PC-9 (cell line): Measurements from ENCODE around the gene MAGI2. TPM values are rescaled to one million over a fixed set of nuclear protein-coding genes. Genes with fewer than 3 reads are reported as not detected.

Experiments
- BruUV-seq: library from RNA; stranded (reverse); fragments of 400-500 nt; replicated peaks from 2 replicates; lab custom pipeline; 2021; lab: Mats Ljungman, UMichigan
- CTCF ChIA-PET: fragments of 300-600 bp; sonication (Branson Sonifier 250); formaldehyde crosslinking; loops from one replicate; lab custom pipeline; 2022; ENCODE audit warnings: antibody characterized with exemption; lab: Charles Lee
- POLR2A ChIA-PET: fragments of 300-600 bp; sonication (Branson Sonifier 250); formaldehyde crosslinking; loops from one replicate; lab custom pipeline; 2022; ENCODE audit warnings: antibody characterized with exemption; ENCODE audit not compliant: unreplicated experiment; lab: Charles Lee
- DNase-seq, 2 experiments: peaks; one replicate each; pipeline versions ENCODE4 v3.0.0 to v3.0.0-alpha.2; 2015 to 2022; ENCODE audit warnings: mixed read lengths in 1 of 2
- H2AFZ ChIP-seq: fragments of 200-600 bp; sonication (generic); 2 replicates; pipeline ENCODE4 v1.8.1; 2017; ENCODE audit warnings: antibody characterized with exemption
- H3F3A ChIP-seq: fragments of 200-600 bp; sonication (generic); 2 replicates; pipeline ENCODE4 v1.8.1; 2017; ENCODE audit warnings: antibody characterized with exemption, mild to moderate bottlenecking, low read depth; ENCODE audit not compliant: insufficient read depth
- H3K27ac ChIP-seq: fragments of 200-600 bp; sonication (generic); 2 replicates; pipeline ENCODE4 v1.6.1; 2016; ENCODE audit warnings: mixed run types
- H3K27me3 ChIP-seq: fragments of 200-600 bp; sonication (generic); 2 replicates; pipeline ENCODE4 v1.6.1; 2016; ENCODE audit warnings: low read depth, mixed run types; ENCODE audit not compliant: insufficient read depth
- H3K36me3 ChIP-seq: fragments of 200-600 bp; sonication (generic); 2 replicates; pipeline ENCODE4 v1.6.1; 2016; ENCODE audit warnings: low read depth, mixed run types
- H3K4me1 ChIP-seq: fragments of 200-600 bp; sonication (generic); replicated peaks from 2 replicates; pipeline ENCODE4 v1.6.1; 2016; ENCODE audit warnings: mixed run types; ENCODE audit not compliant: insufficient read depth
- H3K4me2 ChIP-seq: fragments of 200-600 bp; sonication (generic); 2 replicates; pipeline ENCODE4 v1.6.1; 2017; ENCODE audit warnings: mixed run types
- H3K4me3 ChIP-seq: fragments of 200-600 bp; sonication (generic); 2 replicates; pipeline ENCODE4 v1.6.1; 2016; ENCODE audit warnings: mixed run types
- H3K79me2 ChIP-seq: fragments of 200-600 bp; sonication (generic); 2 replicates; pipeline ENCODE4 v1.6.1; 2017; ENCODE audit warnings: low read depth, mixed run types
- H3K9me2 ChIP-seq: fragments of 200-600 bp; sonication (generic); 2 replicates; pipeline ENCODE4 v1.8.1; 2017; ENCODE audit warnings: mild to moderate bottlenecking; ENCODE audit not compliant: insufficient read depth
- H3K9me3 ChIP-seq: fragments of 200-600 bp; sonication (generic); 2 replicates; pipeline ENCODE4 v1.8.1; 2016; ENCODE audit warnings: low read depth; ENCODE audit not compliant: insufficient read depth
- H4K20me1 ChIP-seq: fragments of 200-600 bp; sonication (generic); 2 replicates; pipeline ENCODE4 v1.8.1; 2017; ENCODE audit not compliant: insufficient read depth
- EZH2 ChIP-seq: fragments of 200-600 bp; sonication (generic); IDR thresholded peaks from 2 replicates; pipeline ENCODE4 v1.8.0; 2017; ENCODE audit warnings: antibody characterized with exemption, low read depth
- intact Hi-C: fragments of 100-400 bp; cut with micrococcal nuclease; formaldehyde crosslinking; loops from one replicate; pipeline ENCODE4 v1.10.0; 2022; ENCODE audit not compliant: unreplicated experiment
- total RNA-seq: library from RNA; stranded (reverse); gene quantifications from 2 replicates; pipeline ENCODE4 v1.2.3, GENCODE V29; 2021
- TF ChIP-seq, protein P1 (sequence below): fragments of 200-600 bp; sonication (generic); conservative IDR thresholded peaks from 2 replicates; pipeline ENCODE4 v1.6.1; 2017; ENCODE audit warnings: mixed run types, antibody characterized with exemption, mild to moderate bottlenecking, moderate library complexity

MAGI2 gene
- total RNA-seq, 1 experiment from 2014 or later = 0.92 TPM

DNA sequence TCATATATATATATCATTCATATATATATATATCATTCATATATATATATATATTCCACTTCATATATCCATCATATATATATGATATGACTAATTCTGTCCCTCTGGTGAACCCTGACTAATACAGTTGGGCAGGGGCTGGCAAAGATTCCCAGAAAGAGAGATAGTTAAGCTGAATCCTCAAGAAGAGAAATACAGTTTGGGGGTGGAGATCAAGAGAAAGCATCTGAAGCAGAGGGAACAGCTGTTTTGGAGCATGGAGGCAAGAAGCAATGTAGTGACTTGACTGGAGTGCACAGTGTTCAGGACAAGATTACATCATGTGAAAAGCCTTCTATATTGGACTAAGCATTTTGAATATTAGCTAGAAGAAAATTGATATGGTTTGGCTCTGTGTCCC, 540.7 kb downstream of the MAGI2 start:
- ChIA-PET POLR2A (no interaction called here), CTCF (no interaction called here)
- BruUV-seq = no TSS peak

DNA sequence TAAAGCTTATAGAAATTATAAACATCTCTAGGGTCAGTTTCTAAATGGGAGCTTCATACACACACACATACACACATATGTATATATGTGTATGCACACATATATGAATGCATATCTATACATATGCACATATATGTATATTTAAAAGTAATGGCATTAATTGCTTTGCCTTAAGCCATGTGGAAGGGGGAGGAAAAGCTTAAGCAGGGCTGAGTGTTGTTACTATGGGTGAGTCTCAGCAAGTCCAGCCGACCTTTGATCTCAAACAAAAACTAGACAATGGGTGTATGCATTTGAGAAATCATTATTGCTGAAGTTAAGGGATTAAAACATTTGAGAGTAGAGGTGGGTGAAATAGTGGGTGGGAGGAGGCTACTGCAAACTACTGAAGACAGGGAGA, 546.7 kb downstream of the MAGI2 start:
- H3K27me3 ChIP-seq = no peaks in the 10 kb centered on the region
- H3K9me3 ChIP-seq = no peaks in the 10 kb centered on the region
- no peaks in the 10 kb centered on the region for H3K79me2 ChIP-seq
- intact Hi-C loops = no loop called here
- ChIA-PET POLR2A (no interaction called here), CTCF (no interaction called here)
- no TSS peak for BruUV-seq
- H3K27ac ChIP-seq = no peak overlapping the region
- H3K4me1 ChIP-seq = no peaks in the 10 kb centered on the region
- H3K4me3 ChIP-seq = no peak overlapping the region
- no peak overlapping the region for H3K4me2 ChIP-seq
- no peak for DNase-seq
- TF ChIP-seq, protein P1, sequence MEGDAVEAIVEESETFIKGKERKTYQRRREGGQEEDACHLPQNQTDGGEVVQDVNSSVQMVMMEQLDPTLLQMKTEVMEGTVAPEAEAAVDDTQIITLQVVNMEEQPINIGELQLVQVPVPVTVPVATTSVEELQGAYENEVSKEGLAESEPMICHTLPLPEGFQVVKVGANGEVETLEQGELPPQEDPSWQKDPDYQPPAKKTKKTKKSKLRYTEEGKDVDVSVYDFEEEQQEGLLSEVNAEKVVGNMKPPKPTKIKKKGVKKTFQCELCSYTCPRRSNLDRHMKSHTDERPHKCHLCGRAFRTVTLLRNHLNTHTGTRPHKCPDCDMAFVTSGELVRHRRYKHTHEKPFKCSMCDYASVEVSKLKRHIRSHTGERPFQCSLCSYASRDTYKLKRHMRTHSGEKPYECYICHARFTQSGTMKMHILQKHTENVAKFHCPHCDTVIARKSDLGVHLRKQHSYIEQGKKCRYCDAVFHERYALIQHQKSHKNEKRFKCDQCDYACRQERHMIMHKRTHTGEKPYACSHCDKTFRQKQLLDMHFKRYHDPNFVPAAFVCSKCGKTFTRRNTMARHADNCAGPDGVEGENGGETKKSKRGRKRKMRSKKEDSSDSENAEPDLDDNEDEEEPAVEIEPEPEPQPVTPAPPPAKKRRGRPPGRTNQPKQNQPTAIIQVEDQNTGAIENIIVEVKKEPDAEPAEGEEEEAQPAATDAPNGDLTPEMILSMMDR = no peak
- TF ChIP-seq EZH2 = no peak
- H3K9me2 ChIP-seq = no peaks in the 10 kb centered on the region
- no peak overlapping the region for H2AFZ ChIP-seq
- no peaks in the 10 kb centered on the region for H3F3A ChIP-seq
- H4K20me1 ChIP-seq = no peaks in the 10 kb centered on the region
- no peaks in the 10 kb centered on the region for H3K36me3 ChIP-seq

More for the DNA sequence above, 540.7 kb downstream of the MAGI2 start:
- Histone ChIP-seq H3K36me3 (no peaks in the 10 kb centered on the region), H3K4me3 (no peak overlapping the region), H3K4me2 (no peak overlapping the region), H3K4me1 (no peaks in the 10 kb centered on the region), H4K20me1 (no peaks in the 10 kb centered on the region), H3K79me2 (no peaks in the 10 kb centered on the region), H3K9me2 (no peaks in the 10 kb centered on the region), H3K27me3 (no peaks in the 10 kb centered on the region), H3F3A (no peaks in the 10 kb centered on the region), H3K27ac (no peak overlapping the region), H3K9me3 (no peaks in the 10 kb centered on the region), H2AFZ (no peak overlapping the region)
- TF ChIP-seq, protein P1 = no peak
- no peak for TF ChIP-seq EZH2
- intact Hi-C loops = no loop called here
- no peak for DNase-seq

DNA sequence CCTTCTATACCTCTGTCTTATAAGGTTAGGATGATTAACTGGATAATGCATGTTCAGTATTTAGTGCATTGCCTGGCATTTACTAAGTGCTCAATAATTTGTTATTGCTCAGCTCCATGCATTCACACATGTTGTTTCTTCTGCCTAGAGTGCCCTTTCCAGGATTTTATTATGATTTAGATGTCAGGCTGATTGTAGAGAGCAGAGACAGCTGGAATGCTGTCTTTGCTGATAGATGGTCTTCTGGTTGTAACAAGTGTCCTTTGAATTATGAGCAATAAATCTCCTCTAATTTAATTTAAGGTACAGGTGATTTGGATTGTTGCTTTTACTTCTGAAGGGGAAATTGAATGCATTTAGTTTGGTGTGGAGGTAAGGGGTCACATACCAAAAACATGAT, 548.0 kb downstream of the MAGI2 start:
- H3K4me1 ChIP-seq = no peaks in the 10 kb centered on the region
- no TSS peak for BruUV-seq
- H3K36me3 ChIP-seq = no peaks in the 10 kb centered on the region
- H3K27me3 ChIP-seq = no peaks in the 10 kb centered on the region
- intact Hi-C loops = no loop called here
- H3K79me2 ChIP-seq = no peaks in the 10 kb centered on the region
- H3K9me3 ChIP-seq = no peaks in the 10 kb centered on the region
- no peak for DNase-seq
- H3K4me2 ChIP-seq = no peak overlapping the region
- ChIA-PET CTCF (no interaction called here), POLR2A (no interaction called here)
- no peaks in the 10 kb centered on the region for H4K20me1 ChIP-seq
- no peaks in the 10 kb centered on the region for H3K9me2 ChIP-seq
- H3F3A ChIP-seq = no peaks in the 10 kb centered on the region
- no peak overlapping the region for H3K4me3 ChIP-seq
- H2AFZ ChIP-seq = no peak overlapping the region
- TF ChIP-seq, protein P1 = no peak
- TF ChIP-seq EZH2 = no peak
- no peak overlapping the region for H3K27ac ChIP-seq
